ENCODE data around the gene STKLD1.
"Not testable (repeated sequence)": the region's sequence is repeated elsewhere in the genome, so short reads cannot be mapped to it uniquely, and the experiment has no call there.

STKLD1 gene

DNA sequence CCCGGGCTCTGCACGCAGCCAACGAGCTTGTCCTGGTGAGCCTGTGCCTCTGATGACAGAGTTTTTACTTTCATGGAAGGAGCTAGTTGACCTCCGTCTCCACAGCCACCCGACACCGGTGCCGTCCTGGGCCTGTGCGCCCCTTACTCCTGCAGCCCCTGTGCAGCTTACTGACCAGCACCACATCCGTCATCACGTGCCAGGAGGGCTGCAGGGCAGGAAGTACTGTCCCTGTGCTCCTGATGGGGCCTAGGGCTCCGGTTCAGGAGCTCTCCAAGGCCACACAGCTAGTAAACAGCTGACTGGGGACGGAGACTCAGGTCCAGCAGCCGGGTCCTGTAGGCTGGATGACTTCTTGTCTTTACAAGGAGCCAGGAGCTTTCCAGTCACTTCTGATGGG is 10.2 kb downstream of the STKLD1 start:
- DNase-seq (ENCODE audit: low spot score) = no peak

DNA sequence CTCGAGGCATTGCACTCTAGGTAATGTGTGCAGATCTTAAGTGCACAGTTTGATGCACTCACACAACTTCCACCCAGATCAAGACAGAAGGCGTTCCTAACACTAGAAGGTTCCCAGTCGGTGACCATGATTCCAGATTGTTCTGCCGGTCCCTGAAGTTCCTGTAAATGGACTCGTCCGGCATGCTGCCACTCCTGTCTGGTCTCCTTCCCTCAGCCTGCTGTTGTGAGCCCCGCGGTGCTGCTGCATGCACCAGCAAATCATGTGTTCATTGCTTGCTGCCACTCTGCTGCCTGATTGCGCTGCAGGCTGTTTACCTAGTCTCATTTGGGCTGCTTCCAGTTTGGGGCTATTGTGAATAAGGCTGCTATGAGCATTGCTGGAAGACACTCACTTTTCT is 11.5 kb downstream of the STKLD1 start:
- DNase-seq (ENCODE audit: low spot score) = peak; percentile 48

- DNase-seq (ENCODE audit: low spot score) = no peak
Observed at GRCh38 chr9:133389025-133389557, 12.9 kb downstream of the STKLD1 start.

DNA sequence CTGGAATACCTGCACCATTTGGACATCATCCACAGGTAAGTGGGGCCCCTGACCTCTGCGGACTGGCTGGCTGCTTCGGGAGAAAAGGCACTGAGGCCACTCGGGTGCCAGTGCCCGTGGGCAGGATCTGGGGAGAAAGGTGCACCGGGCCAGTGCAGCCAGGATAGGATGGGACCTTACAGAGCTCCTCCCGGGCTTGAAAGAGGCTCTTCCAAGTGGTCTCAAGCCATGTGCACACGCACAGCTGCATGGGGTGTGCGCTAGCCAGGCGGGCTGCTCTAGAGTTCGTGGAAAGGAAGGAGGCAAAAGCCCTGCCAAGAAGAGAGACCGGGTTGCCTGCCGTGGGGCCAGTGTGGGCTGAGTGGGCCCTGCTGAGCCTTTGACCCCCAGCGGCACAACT is 13.4 kb downstream of the STKLD1 start:
- DNase-seq (ENCODE audit: low spot score) = no peak

DNA sequence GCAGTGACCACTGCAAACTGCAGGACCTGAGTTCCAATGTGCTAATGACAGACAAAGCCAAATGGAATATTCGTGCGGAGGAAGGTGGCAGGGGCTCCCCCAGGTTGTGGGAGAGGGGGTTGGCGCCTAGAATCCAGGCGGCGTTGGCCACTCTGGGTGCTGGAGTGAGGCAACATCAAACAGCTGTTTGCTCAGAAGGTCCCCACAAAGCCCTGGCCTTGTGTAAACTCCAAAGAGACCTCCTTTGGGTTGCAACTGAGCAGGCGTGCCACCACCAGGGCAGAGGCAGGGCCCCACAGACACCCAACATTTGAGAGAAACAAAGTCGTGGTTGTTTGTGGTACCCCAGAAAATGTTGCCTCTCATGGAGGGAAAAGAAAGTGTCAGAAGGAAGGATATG is 14.5 kb downstream of the STKLD1 start:
- no peak for DNase-seq (ENCODE audit: low spot score)

DNA sequence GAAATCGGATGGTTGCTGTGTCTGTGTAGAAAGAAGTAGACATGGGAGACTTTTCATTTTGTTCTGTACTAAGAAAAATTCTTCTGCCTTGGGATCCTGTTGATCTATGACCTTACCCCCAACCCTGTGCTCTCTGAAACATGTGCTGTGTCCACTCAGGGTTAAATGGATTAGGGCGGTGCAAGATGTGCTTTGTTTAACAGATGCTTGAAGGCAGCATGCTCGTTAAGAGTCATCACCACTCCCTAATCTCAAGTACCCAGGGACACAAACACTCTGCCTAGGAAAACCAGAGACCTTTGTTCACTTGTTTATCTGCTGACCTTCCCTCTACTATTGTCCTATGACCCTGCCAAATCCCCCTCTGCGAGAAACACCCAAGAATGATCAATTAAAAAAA is 15.3 kb downstream of the STKLD1 start:
- DNase-seq (ENCODE audit: low spot score) = not testable (repeated sequence)

DNA sequence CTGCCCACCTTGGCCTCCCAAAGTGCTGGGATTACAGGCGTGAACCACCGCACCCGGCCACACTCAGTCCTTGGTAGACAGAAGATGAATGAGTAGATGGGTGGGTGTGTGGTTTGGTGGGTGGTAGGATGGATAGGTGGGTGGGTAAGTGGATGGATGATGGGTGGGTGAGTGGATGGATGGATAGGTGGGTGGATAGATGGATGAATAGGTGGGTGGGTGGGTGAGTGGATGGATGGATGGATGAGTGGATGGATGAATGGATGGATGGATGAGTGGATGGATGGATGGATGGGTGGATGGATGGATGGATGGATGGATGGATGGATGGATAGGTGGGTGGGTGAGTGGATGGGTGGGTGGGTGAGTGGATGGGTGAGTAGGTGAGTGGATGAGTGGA is 16.1 kb downstream of the STKLD1 start:
- DNase-seq (ENCODE audit: low spot score) = not testable (repeated sequence)

GRCh38 chr9:133393399-133393798 is 17.2 kb downstream of the STKLD1 start:
- no peak for DNase-seq (ENCODE audit: low spot score)

- DNase-seq (ENCODE audit: low spot score) = no peak
Observed at GRCh38 chr9:133394687-133395271, 18.6 kb downstream of the STKLD1 start.

DNA sequence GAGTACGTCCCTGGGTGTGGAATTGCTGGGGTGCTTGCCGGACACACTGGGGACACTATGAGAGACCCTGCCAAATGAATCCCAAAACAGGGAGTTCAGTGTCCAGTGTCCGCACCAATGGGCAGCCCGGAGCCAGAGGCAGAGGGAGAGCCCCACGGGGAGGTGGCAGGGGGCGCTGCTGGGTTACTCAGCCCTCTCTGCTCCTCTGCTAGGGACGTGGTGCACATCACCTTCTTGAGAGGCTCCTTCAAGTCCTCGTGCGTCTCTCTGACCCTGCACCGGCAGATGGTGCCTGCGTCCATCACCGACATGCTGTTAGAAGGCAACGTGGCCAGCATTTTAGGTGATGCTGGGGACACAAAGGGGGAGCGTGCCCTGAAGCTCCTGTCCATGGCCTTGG is 20.8 kb downstream of the STKLD1 start:
- DNase-seq (ENCODE audit: low spot score) = no peak

DNA sequence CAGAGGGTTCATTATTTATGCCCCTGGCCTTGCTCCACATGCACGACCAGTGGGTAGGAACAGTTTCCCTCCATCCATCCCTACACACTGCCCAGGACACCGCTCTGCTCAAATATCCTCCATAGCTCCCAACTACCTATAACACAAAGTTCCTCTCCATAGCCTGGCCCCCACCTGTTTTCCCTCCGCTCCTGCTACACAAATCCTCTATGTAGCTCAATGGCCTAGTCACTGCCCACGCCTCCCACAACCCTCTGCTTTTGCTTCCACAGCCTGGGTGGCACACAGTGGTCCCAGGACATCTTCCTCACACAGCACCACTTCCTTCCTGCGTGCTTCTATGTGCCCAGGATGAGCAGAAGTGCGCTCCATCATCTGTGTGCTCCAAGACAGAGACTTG is 21.2 kb downstream of the STKLD1 start:
- DNase-seq (ENCODE audit: low spot score) = no peak

DNA sequence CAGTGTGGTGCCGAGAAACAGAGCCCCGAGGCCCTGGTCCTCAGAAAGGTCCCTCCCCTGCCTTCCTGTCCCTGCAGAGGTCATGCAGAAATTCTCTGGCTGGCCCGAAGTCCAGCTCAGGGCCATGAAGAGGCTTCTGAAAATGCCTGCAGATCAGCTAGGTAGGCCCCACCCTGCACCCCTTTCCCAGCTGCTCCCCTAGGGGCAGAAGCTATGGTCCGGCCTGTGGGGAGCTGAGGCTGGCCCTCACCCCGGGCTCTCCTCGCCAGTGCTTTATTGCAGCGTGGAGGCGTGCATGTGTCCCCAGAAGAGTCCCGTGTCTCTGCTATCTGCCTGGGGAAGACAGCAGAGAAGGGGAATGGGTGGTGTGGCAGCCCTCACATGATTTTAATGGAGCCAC is 21.7 kb downstream of the STKLD1 start:
- DNase-seq (ENCODE audit: low spot score) = no peak

DNA sequence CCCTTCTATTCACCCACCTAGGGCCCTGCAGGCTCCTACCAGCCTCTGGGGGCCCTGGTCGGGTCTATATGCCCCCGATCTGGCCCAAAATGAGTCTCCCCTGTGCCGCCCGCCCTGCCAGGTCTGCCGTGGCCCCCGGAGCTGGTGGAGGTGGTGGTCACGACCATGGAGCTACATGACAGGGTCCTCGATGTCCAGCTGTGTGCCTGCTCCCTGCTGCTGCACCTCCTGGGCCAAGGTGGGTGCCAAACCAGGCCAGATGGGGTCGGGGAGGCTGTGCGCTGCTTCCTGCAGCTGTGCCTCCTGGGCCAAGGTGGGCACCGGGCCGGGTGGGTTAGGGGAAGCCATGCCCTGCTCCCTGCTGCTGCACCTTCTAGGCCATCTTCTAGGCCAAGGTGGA is 24.1 kb downstream of the STKLD1 start:
- no peak for DNase-seq (ENCODE audit: low spot score)

- DNase-seq (ENCODE audit: low spot score) = no peak
Observed at GRCh38 chr9:133401588-133401987, 25.4 kb downstream of the STKLD1 start.

DNA sequence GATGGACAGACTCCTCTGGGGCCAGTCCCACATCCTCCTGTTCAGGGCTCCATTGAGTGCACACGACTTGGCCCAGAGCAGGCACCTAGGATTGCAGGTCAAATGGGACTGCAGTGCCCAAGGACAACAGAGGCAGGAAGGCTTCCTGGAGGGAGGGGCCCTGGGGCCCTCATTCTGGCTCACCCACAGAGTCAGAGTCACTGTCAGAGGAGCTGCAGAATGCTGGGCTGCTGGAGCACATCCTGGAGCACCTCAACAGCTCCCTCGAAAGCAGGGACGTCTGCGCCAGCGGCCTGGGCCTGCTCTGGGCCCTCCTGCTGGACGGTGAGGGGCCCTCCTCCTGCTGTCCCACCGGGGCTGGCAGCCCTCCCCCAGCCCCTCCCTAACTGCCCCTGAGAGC is 26.5 kb downstream of the STKLD1 start:
- no peak for DNase-seq (ENCODE audit: low spot score)

DNA sequence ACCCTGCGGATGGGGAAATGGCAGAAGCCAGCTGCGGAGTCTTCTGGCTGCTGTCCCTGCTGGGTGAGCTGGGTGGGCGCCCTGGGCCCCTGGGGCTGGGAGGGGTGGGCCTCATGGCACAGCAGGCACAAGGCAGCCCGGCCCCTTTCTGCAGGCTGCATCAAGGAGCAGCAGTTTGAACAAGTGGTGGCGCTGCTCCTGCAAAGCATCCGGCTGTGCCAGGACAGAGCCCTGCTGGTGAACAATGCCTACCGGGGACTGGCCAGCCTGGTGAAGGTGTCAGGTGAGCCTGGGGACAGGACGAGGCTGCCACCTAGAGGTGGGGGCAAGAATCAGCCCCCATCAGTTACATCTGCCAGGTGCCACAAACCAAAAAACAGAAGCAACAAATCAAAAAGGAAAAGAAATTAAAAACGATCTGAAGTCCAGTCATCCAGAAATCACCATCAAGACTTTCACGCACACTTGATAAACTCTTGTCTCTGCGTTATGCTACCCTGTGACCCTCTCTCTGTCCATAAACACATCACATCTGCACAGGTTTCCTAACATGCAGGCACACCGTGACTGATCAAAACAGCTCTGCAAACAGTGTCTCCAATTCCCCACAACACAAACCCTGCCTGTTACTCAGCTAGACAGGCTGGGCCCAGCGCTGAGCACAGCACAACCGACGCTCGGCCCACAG is 27.7 kb downstream of the STKLD1 start:
- DNase-seq (ENCODE audit: low spot score) = peak; percentile 80

GRCh38 chr9:133404454-133405002 is 28.4 kb downstream of the STKLD1 start:
- DNase-seq (ENCODE audit: low spot score) = no peak

- DNase-seq (ENCODE audit: low spot score) = no peak
Observed at GRCh38 chr9:133405508-133406438, 29.6 kb downstream of the STKLD1 start.

GRCh38 chr9:133406480-133407307 is 30.5 kb downstream of the STKLD1 start:
- peak; percentile 87 for DNase-seq (ENCODE audit: low spot score)

- DNase-seq (ENCODE audit: low spot score) = no peak
Observed at GRCh38 chr9:133408042-133408441, 31.9 kb downstream of the STKLD1 start.

DNA sequence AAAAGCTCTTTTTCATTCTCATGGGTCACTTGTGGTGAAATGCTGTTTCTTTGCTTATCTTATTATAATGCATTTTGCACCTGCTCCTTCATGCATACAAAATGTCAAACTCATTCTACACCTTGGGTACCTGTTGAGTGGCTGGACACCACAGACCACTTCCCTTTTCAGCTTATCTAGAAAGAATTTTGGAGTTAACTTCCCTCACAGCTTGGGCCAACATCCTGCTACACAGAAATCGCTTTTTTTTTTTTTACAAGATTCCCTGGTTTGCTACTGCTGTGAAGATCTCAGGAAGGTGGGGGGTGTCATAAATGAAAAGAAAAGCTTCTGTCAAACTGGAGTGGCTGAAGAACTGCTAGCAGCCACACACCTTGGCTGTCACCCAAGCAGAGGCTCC is 39.0 kb downstream of the STKLD1 start:
- no peak for DNase-seq (ENCODE audit: low spot score)

Data from HuH-7.5 (cell line).